Trophoblast cell (in vitro differentiated cells and primary cell): ENCODE results near the gene TAF11L8.
"Not testable (repeated sequence)": the region's sequence is repeated elsewhere in the genome, so short reads cannot be mapped to it uniquely, and the experiment has no call there.

Experiments used
- DNase-seq, 2 donors: peaks; one replicate each; pipeline ENCODE4 v3.0.0-alpha.2; 2016
- H2AFZ ChIP-seq: 2 replicates; pipeline ENCODE4 v1.6.1; 2013; ENCODE audit warnings: low read length, moderate library complexity, mild to moderate bottlenecking; ENCODE audit not compliant: insufficient read depth, poor library complexity
- H2AK5ac ChIP-seq: 2 replicates; pipeline ENCODE4 v1.6.1; 2013; ENCODE audit warnings: mild to moderate bottlenecking, low read length
- H2BK120ac ChIP-seq: 2 replicates; pipeline ENCODE4 v1.6.1; 2013; ENCODE audit warnings: low read length, mild to moderate bottlenecking, moderate library complexity; ENCODE audit not compliant: insufficient read depth, poor library complexity
- H2BK12ac ChIP-seq: 2 replicates; pipeline ENCODE4 v1.6.1; 2013; ENCODE audit warnings: mild to moderate bottlenecking, low read length, moderate library complexity
- H2BK5ac ChIP-seq: 2 replicates; pipeline ENCODE4 v1.6.1; 2013; ENCODE audit warnings: low read length, low read depth, moderate library complexity, mild to moderate bottlenecking; ENCODE audit not compliant: poor library complexity
- H3K14ac ChIP-seq: 2 replicates; pipeline ENCODE4 v1.6.1; 2013; ENCODE audit warnings: mild to moderate bottlenecking, low read length
- H3K18ac ChIP-seq: 2 replicates; pipeline ENCODE4 v1.6.1; 2013; ENCODE audit warnings: mild to moderate bottlenecking, low read length
- H3K23ac ChIP-seq: 2 replicates; pipeline ENCODE4 v1.6.1; 2013; ENCODE audit warnings: low read length
- H3K27ac ChIP-seq: 2 replicates; pipeline ENCODE4 v1.5.1; 2013; ENCODE audit warnings: low read depth, mild to moderate bottlenecking, inconsistent platforms, low read length, moderate library complexity
- H3K27me3 ChIP-seq: 2 replicates; pipeline ENCODE4 v1.6.1; 2013; ENCODE audit warnings: inconsistent platforms, mild to moderate bottlenecking, low read length, moderate library complexity; ENCODE audit not compliant: insufficient read depth
- H3K36me3 ChIP-seq, 2 experiments: 1 replicate in 1 of 2; 2 replicates in 1 of 2; pipeline ENCODE4 v1.6.1; 2013; ENCODE audit warnings: low read length in 2 of 2, mild to moderate bottlenecking in 2 of 2, moderate library complexity in 1 of 2; ENCODE audit not compliant: insufficient read depth in 2 of 2, control insufficient read depth in 1 of 2
- H3K4ac ChIP-seq: 2 replicates; pipeline ENCODE4 v1.6.1; 2013; ENCODE audit warnings: low read depth, mild to moderate bottlenecking, low read length, moderate library complexity
- H3K4me1 ChIP-seq, 2 experiments: 1 replicate in 1 of 2; 2 replicates in 1 of 2; pipeline ENCODE4 v1.6.1; 2013; ENCODE audit warnings: low read length in 2 of 2, mild to moderate bottlenecking in 2 of 2, moderate library complexity in 1 of 2; ENCODE audit not compliant: insufficient read depth in 2 of 2, control insufficient read depth in 1 of 2
- H3K4me2 ChIP-seq: 2 replicates; pipeline ENCODE4 v1.6.1; 2013; ENCODE audit warnings: inconsistent platforms, mild to moderate bottlenecking, low read length, moderate library complexity
- H3K4me3 ChIP-seq: 2 replicates; pipeline ENCODE4 v1.5.1; 2013; ENCODE audit warnings: mild to moderate bottlenecking, low read depth, low read length, inconsistent platforms
- H3K79me1 ChIP-seq: one replicate; pipeline ENCODE4 v1.6.1; 2013; ENCODE audit warnings: low read length
- H3K79me2 ChIP-seq: 2 replicates; pipeline ENCODE4 v1.6.1; 2013; ENCODE audit warnings: low read length, mild to moderate bottlenecking; ENCODE audit not compliant: control insufficient read depth, insufficient read depth, poor library complexity
- H3K9ac ChIP-seq: 2 replicates; pipeline ENCODE4 v1.6.1; 2013; ENCODE audit warnings: mild to moderate bottlenecking, low read length
- H3K9me3 ChIP-seq: 2 replicates; pipeline ENCODE4 v1.6.1; 2013; ENCODE audit warnings: low read depth, mild to moderate bottlenecking, control low read depth, inconsistent platforms, low read length; ENCODE audit not compliant: insufficient read depth
- H4K12ac ChIP-seq: 2 replicates; pipeline ENCODE4 v1.6.1; 2013; ENCODE audit warnings: low read depth, mild to moderate bottlenecking, low read length, moderate library complexity
- H4K8ac ChIP-seq: 2 replicates; pipeline ENCODE4 v1.6.1; 2013; ENCODE audit warnings: low read depth, mild to moderate bottlenecking, low read length, moderate library complexity
- H4K91ac ChIP-seq: one replicate; pipeline ENCODE4 v1.6.1; 2013; ENCODE audit warnings: low read depth, mild to moderate bottlenecking, low read length, moderate library complexity
- WGBS: extraction: QIAGEN DNeasy Blood & Tissue Kit; methylation state at CpG from one replicate; pipeline ENCODE4 v1.1.7; 2013; ENCODE audit warnings: missing lambda C conversion rate; ENCODE audit not compliant: insufficient read length, insufficient coverage; ENCODE audit errors: extremely low coverage; 5-methylcytosine and 5-hydroxymethylcytosine counted together

Gene TAF11L8

DNA sequence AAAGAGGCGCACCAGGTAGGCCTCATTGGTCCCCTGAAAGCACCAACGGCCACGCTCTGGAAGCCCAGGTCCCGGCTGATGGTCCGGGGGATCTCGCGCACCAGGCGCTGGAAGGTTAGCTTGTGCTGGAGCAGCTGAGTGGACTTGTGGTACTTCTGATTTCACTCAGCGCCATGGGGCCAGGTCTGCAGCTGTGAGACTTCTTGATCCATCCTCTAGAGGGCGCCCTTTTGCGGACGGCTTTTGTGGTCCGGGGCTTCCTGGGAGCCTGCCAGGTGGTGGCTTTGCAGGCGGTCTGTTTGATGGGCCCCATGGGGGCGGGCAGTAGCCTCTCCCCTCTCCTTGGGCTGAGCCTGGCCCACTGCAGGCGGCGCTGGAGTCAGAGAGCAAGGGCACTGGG, 29.9 kb upstream of the TAF11L8 start:
- H3K79me1 ChIP-seq = no peaks in the 10 kb centered on the region
- no peak overlapping the region for H3K14ac ChIP-seq
- H3K27ac ChIP-seq = no peak overlapping the region
- no CpG with 5 or more reads among the region's 17 CpGs for WGBS
- no peak overlapping the region for H4K8ac ChIP-seq
- H4K12ac ChIP-seq = no peak overlapping the region
- H3K79me2 ChIP-seq = no peaks in the 10 kb centered on the region
- H3K27me3 ChIP-seq = no peaks in the 10 kb centered on the region
- H2BK5ac ChIP-seq = no peak overlapping the region
- H3K18ac ChIP-seq = no peak overlapping the region
- no peak overlapping the region for H3K4ac ChIP-seq
- H3K4me1 ChIP-seq = no peaks in the 10 kb centered on the region
- DNase-seq = no peak
- no peak overlapping the region for H3K23ac ChIP-seq
- H2AK5ac ChIP-seq = no peak overlapping the region
- H3K4me2 ChIP-seq = no peak overlapping the region
- no peak overlapping the region for H2BK12ac ChIP-seq
- no peaks in the 10 kb centered on the region for H3K9me3 ChIP-seq
- H3K4me3 ChIP-seq = no peak overlapping the region
- no peaks in the 10 kb centered on the region for H3K36me3 ChIP-seq
- H4K91ac ChIP-seq = no peak overlapping the region
- H2BK120ac ChIP-seq = no peak overlapping the region
- H3K9ac ChIP-seq = no peak overlapping the region
- H2AFZ ChIP-seq = no peak overlapping the region

DNA sequence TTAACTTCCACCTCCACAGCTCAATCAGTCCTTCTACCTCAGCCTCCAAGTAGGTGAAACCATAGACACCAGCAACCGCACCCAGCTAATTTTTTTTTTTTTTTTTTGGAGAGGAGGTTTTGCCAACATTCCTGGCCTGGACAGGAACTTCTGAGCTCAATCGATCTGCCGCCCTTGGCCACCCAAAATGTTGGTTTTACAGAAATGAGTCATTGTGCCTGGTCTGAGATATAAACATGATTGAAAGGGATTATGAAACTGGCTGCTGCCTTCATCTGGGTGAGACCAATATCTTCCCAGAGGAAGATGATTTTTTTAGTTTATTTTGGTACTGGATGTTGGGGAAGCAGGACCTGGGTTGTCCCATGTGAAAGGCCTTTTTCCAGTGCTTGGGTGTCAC, 28.6 kb upstream of the TAF11L8 start:
- Histone ChIP-seq H2BK12ac (no peak overlapping the region), H3K9me3 (no peaks in the 10 kb centered on the region), H3K27ac (no peak overlapping the region), H3K79me1 (no peaks in the 10 kb centered on the region), H3K4ac (no peak overlapping the region), H4K12ac (no peak overlapping the region), H3K9ac (no peak overlapping the region), H3K4me3 (no peak overlapping the region), H3K36me3 (no peaks in the 10 kb centered on the region), H4K8ac (no peak overlapping the region), H3K14ac (no peak overlapping the region), H3K27me3 (no peaks in the 10 kb centered on the region), H3K4me1 (no peaks in the 10 kb centered on the region), H2AK5ac (no peak overlapping the region), H3K4me2 (no peak overlapping the region), H4K91ac (no peak overlapping the region), H2AFZ (no peak overlapping the region), H2BK5ac (no peak overlapping the region), H3K23ac (no peak overlapping the region), H3K18ac (no peak overlapping the region), H3K79me2 (no peaks in the 10 kb centered on the region), H2BK120ac (no peak overlapping the region)
- no peak for DNase-seq
- WGBS = no CpG with 5 or more reads among the region's 3 CpGs

DNA sequence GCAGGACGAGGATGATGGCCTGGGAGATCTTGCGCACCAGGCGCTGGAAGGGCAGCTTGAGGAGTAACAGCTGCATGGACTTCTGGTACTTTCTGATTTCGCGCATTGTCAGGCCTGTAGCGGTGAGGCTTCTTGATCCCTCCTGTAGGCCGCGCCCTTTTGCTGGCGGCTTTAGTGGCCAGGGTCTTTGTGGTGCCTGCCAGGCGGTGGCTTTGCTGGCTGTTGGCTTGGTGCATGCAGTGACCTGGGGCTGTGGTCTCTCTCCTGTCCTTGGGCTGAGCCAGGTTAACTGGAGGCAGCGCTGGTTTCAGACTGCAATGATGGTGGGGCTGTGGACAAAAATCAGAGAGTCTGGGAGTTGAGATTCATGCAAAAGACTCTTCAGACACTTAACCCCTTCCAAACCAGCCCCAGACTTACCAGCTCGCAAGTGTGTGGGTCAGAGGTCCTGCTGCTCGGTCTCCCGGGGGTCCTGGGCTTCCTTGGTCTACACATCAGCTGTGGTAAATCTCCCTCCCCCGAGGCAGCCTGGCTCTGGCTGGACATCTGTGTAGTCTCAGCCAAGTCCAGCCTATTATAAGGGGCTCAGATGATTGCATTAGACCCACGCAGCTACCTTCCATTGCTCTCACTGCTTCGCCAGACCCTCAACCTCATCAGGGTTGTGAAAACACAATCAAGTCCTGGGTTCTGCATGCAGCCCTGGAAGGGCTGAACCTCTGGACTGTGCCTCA, 24.3 kb upstream of the TAF11L8 start:
- Histone ChIP-seq H4K12ac (no peak overlapping the region), H4K8ac (no peak overlapping the region), H3K79me2 (no peaks in the 10 kb centered on the region), H3K9ac (no peak overlapping the region), H3K4me2 (no peak overlapping the region), H3K18ac (no peak overlapping the region), H3K27ac (no peak overlapping the region), H3K4me3 (no peak overlapping the region), H2AK5ac (no peak overlapping the region), H2BK120ac (no peak overlapping the region), H3K9me3 (no peaks in the 10 kb centered on the region), H3K4me1 (no peaks in the 10 kb centered on the region), H3K14ac (no peak overlapping the region), H3K4ac (no peak overlapping the region), H3K36me3 (no peaks in the 10 kb centered on the region), H3K79me1 (no peaks in the 10 kb centered on the region), H2BK5ac (no peak overlapping the region), H3K23ac (no peak overlapping the region), H2BK12ac (no peak overlapping the region), H2AFZ (no peak overlapping the region), H3K27me3 (no peaks in the 10 kb centered on the region), H4K91ac (no peak overlapping the region)
- DNase-seq = no peak
- WGBS = no CpG with 5 or more reads among the region's 17 CpGs

- H3K9me3 ChIP-seq, H3K4me1 ChIP-seq, H3K27ac ChIP-seq, H2AFZ ChIP-seq, H3K23ac ChIP-seq, H3K4me3 ChIP-seq, H4K8ac ChIP-seq, H2BK12ac ChIP-seq, H2BK5ac ChIP-seq, H2AK5ac ChIP-seq, H3K27me3 ChIP-seq, H3K18ac ChIP-seq, H3K36me3 ChIP-seq, H3K4ac ChIP-seq, H3K79me2 ChIP-seq, H3K4me2 ChIP-seq, H4K12ac ChIP-seq, H2BK120ac ChIP-seq, H3K9ac ChIP-seq, H3K14ac ChIP-seq, H4K91ac ChIP-seq, DNase-seq, H3K79me1 ChIP-seq: not testable (repeated sequence)
- no CpG with 5 or more reads among the region's 2 CpGs for WGBS
Measured at GRCh38 chr5:17610092-17610491, 19.3 kb upstream of the TAF11L8 start, which contains the start of gene TAF11L12. Gene TAF11L12, plus strand, starts transcription at chr5:17610392.
